GM10248 (cell line): ENCODE data around the gene DLG2.
"Not testable (repeated sequence)": the region's sequence is repeated elsewhere in the genome, so short reads cannot be mapped to it uniquely, and the experiment has no call there.

Source experiments
- CTCF ChIA-PET: fragments of 300-600 bp; sonication (Branson Sonifier 250); formaldehyde crosslinking; extraction: SDS; loops from one replicate; lab custom pipeline; 2021; ENCODE audit warnings: antibody characterized with exemption; lab: Yijun Ruan, JAX
- POLR2A ChIA-PET: fragments of 350-650 bp; sonication (Branson Sonifier 250); formaldehyde crosslinking; extraction: SDS; loops from one replicate; lab custom pipeline; 2020; ENCODE audit warnings: antibody characterized with exemption; lab: Yijun Ruan, JAX
- DNase-seq: peaks from one replicate; pipeline ENCODE4 v3.0.0; 2012; ENCODE audit errors: extremely low spot score
- TF ChIP-seq, protein P1 (sequence below): IDR thresholded peaks from 2 replicates; pipeline ENCODE4 v1.5.1; 2012; ENCODE audit warnings: mild to moderate bottlenecking, low read depth; ENCODE audit errors: extremely low read depth, missing control alignments, control extremely low read depth

Gene DLG2

DNA sequence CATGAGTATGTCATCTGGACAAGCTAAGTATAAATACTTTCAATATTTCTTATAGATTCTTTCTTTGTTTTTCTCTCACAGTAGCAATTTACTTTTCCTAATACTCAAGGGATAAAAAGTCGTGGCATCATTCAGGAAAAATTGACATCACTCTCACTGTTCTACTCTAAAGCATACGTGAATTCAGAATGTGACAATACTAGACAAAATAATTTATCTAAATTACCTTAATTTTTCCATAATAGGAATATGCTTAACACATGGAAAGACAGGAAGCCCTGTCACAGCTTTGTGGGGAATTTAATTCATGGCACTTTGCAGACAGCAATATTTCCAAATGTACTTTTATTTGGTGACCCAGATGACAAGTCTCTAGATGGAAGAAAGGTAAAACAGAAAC, 394.6 kb downstream of the DLG2 start:
- ChIA-PET CTCF (no interaction called here), POLR2A (no interaction called here)
- DNase-seq = no peak
- TF ChIP-seq, protein P1, sequence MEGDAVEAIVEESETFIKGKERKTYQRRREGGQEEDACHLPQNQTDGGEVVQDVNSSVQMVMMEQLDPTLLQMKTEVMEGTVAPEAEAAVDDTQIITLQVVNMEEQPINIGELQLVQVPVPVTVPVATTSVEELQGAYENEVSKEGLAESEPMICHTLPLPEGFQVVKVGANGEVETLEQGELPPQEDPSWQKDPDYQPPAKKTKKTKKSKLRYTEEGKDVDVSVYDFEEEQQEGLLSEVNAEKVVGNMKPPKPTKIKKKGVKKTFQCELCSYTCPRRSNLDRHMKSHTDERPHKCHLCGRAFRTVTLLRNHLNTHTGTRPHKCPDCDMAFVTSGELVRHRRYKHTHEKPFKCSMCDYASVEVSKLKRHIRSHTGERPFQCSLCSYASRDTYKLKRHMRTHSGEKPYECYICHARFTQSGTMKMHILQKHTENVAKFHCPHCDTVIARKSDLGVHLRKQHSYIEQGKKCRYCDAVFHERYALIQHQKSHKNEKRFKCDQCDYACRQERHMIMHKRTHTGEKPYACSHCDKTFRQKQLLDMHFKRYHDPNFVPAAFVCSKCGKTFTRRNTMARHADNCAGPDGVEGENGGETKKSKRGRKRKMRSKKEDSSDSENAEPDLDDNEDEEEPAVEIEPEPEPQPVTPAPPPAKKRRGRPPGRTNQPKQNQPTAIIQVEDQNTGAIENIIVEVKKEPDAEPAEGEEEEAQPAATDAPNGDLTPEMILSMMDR = no peak

- POLR2A ChIA-PET = no interaction called here
- TF ChIP-seq, protein P1 = no peak
These were observed 395.6 kb downstream of the DLG2 start for GRCh38 chr11:85231588-85231987.

DNA sequence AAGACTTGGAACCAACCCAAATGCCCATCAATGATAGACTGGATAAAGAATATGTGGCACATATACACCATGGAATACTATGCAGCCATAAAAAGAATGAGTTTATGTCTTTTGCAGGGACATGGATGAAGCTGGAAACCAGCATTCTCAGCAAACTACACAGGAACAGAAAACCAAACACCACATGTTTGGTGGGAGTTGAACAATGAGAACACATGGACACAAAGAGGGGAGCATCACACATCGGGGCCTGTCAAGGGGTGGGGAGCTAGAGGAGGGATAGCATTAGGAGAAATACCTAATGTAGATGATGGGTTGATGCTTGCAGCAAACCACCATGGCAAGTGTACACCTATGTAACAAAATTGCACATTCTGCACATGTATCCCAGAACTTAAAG, 397.4 kb downstream of the DLG2 start:
- DNase-seq, CTCF ChIA-PET, POLR2A ChIA-PET: not testable (repeated sequence)

More at GRCh38 chr11:85231588-85231987, 395.6 kb downstream of the DLG2 start:
- CTCF ChIA-PET = interaction anchor here (1.0 kb wide), 1 partner anchor 9 kb away, joined by 3 read pairs; no protein-coding TSS in a partner anchor
- no peak for DNase-seq

DNA sequence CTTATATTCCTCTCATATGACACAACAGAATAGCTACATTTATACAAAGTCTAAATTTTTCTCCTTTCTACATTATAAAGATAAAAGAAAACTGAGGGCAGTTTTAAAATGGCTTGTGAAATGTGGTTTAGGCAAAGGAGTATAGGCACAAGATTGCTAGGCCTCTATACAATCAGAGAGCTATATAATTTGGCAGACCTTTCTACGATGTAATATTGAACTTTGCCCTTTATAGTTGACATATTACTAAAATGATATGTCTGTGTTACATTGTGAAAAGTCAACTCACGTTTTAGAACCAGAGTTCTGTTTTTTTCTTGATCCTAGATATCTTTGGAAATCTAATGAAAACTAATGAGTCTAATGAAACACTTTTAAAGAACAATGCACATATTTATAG, 430.2 kb downstream of the DLG2 start:
- no peak for DNase-seq
- POLR2A ChIA-PET = no interaction called here
- TF ChIP-seq, protein P1 = no peak
- CTCF ChIA-PET = interaction anchor here (1.5 kb wide), 1 partner anchor 11 kb away, joined by 3 read pairs; no protein-coding TSS in a partner anchor

GRCh38 chr11:85195934-85196333, 431.2 kb downstream of the DLG2 start:
- CTCF ChIA-PET = interaction anchor here (1.5 kb wide), 1 partner anchor 12 kb away, joined by 3 read pairs; no protein-coding TSS in a partner anchor
- no peak for DNase-seq
- TF ChIP-seq, protein P1 = no peak
- POLR2A ChIA-PET = no interaction called here

DNA sequence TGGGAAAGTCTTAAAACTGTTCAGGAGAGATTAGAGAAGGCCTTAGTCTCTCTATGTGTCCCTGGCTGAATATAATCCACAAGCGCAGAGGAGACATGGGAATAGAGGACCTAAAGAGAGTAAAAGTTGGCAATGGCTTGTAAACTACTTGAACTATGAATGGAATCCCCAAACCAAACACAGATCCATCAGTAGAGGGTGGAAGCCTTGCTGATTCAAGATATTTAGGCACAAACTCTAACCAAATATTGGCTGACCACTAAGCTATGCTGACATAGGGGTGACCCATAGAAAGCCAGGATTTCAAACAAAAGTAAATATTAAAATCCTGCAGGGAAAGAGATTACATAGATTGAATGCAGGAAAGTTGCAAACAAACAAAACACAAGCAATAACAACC, 439.2 kb downstream of the DLG2 start:
- ChIA-PET POLR2A (no interaction called here), CTCF (interaction anchor here (1.4 kb wide), 1 partner anchor 20 kb away, joined by 3 read pairs; no protein-coding TSS in a partner anchor)
- DNase-seq = no peak
- TF ChIP-seq, protein P1 = no peak

GRCh38 chr11:85184721-85185120, 442.4 kb downstream of the DLG2 start:
- ChIA-PET CTCF (no interaction called here), POLR2A (no interaction called here)
- no peak for DNase-seq
- TF ChIP-seq, protein P1 = no peak
